A673 (cell line): ENCODE results near the gene BASP1. TPM values are rescaled to one million over a fixed set of nuclear protein-coding genes. Genes with fewer than 3 reads are reported as not detected.

Source experiments
- BruUV-seq: library from RNA; stranded (reverse); fragments of 400-500 nt; replicated peaks from 2 replicates; lab custom pipeline; 2021; lab: Mats Ljungman, UMichigan
- CTCF ChIA-PET: fragments of 300-600 bp; sonication (Branson Sonifier 250); formaldehyde crosslinking; loops from one replicate; lab custom pipeline; 2022; ENCODE audit warnings: antibody characterized with exemption; lab: Charles Lee
- POLR2A ChIA-PET: fragments of 300-600 bp; sonication (Branson Sonifier 250); formaldehyde crosslinking; loops from one replicate; lab custom pipeline; 2022; ENCODE audit warnings: antibody characterized with exemption; ENCODE audit not compliant: low non-redundant PET; lab: Charles Lee
- DNase-seq: peaks from one replicate; pipeline ENCODE4 v3.0.0-alpha.2; 2015; ENCODE audit warnings: low spot score
- H3K27ac ChIP-seq: fragments of 200-600 bp; sonication (generic); 2 replicates; pipeline ENCODE4 v1.5.1; 2016; ENCODE audit warnings: mixed run types, low read depth, mild to moderate bottlenecking, mixed read lengths, antibody characterized with exemption, low read length; ENCODE audit not compliant: poor library complexity, severe bottlenecking
- H3K27me3 ChIP-seq: fragments of 200-600 bp; sonication (generic); replicated peaks from 2 replicates; pipeline ENCODE4 v1.6.1; 2017; ENCODE audit warnings: mixed run types, low read depth, mild to moderate bottlenecking, mixed read lengths, antibody characterized with exemption, low read length; ENCODE audit not compliant: insufficient read depth, poor library complexity
- H3K36me3 ChIP-seq: fragments of 200-600 bp; sonication (generic); 2 replicates; pipeline ENCODE4 v1.6.1; 2016; ENCODE audit warnings: mixed run types, mild to moderate bottlenecking, mixed read lengths, antibody characterized with exemption, low read length; ENCODE audit not compliant: insufficient read depth, poor library complexity, severe bottlenecking
- H3K4me1 ChIP-seq: fragments of 200-600 bp; sonication (generic); 2 replicates; pipeline ENCODE4 v1.6.1; 2017; ENCODE audit warnings: mixed run types, mild to moderate bottlenecking, mixed read lengths, antibody characterized with exemption, low read length; ENCODE audit not compliant: insufficient read depth, poor library complexity, severe bottlenecking
- H3K4me3 ChIP-seq: fragments of 200-600 bp; sonication (generic); 2 replicates; pipeline ENCODE4 v1.5.1; 2016; ENCODE audit warnings: low read depth, mixed run types, mild to moderate bottlenecking, mixed read lengths, low read length; ENCODE audit not compliant: poor library complexity, severe bottlenecking
- H3K9me3 ChIP-seq: fragments of 200-600 bp; sonication (generic); 2 replicates; pipeline ENCODE4 v1.6.1; 2016; ENCODE audit warnings: mixed run types, low read depth, mild to moderate bottlenecking, mixed read lengths, antibody characterized with exemption, low read length; ENCODE audit not compliant: poor library complexity, severe bottlenecking
- CTCF ChIP-seq: fragments of 300-800, 200-600 bp; sonication (generic); conservative IDR thresholded peaks from 2 replicates; pipeline ENCODE4 v1.5.1; 2017; ENCODE audit warnings: low read depth, mild to moderate bottlenecking, antibody characterized with exemption, low read length, moderate library complexity, mixed read lengths
- EZH2 ChIP-seq: fragments of 200-600 bp; sonication (generic); IDR thresholded peaks from 2 replicates; pipeline ENCODE4 v1.6.1; 2017; ENCODE audit warnings: borderline replicate concordance, low read depth, mild to moderate bottlenecking, mixed read lengths, antibody characterized with exemption, low read length; ENCODE audit not compliant: poor library complexity, severe bottlenecking
- intact Hi-C: fragments of 100-400 bp; cut with micrococcal nuclease; formaldehyde crosslinking; loops from one replicate; pipeline ENCODE4 v1.10.0; 2022; ENCODE audit not compliant: unreplicated experiment
- total RNA-seq: library from RNA; stranded (reverse); gene quantifications from 2 replicates; pipeline ENCODE4 v1.2.3, GENCODE V29; 2021

Gene BASP1
- total RNA-seq, 1 experiment from 2014 or later, result 394 TPM

GRCh38 chr5:17282283-17283120 lies 65.1 kb downstream of the BASP1 start:
- Histone ChIP-seq H3K4me1 (peaks cover 68% of the 10 kb centered on the region), H3K36me3 (peaks cover 5% of the 10 kb centered on the region), H3K27ac (peak overlapping the region; percentile 97), H3K9me3 (no peaks in the 10 kb centered on the region), H3K27me3 (no peaks in the 10 kb centered on the region), H3K4me3 (peak overlapping the region; percentile 30)
- POLR2A ChIA-PET, result interaction anchor here (0.6 to 0.7 kb wide), 4 partner anchors 31 to 784 kb away, joined by 3 to 5 read pairs (median 4); no protein-coding TSS in a partner anchor
- TF ChIP-seq EZH2 (no peak), CTCF (no peak)
- BruUV-seq, result TSS peak; percentile 29
- CTCF ChIA-PET, result interaction anchor here (0.6 to 2.0 kb wide), 2 partner anchors 66 to 727 kb away, joined by 4 to 7 read pairs; no protein-coding TSS in a partner anchor
- peak; percentile 98 for DNase-seq
- intact Hi-C loops, result loop anchor here (2.0 to 10.0 kb wide), 6 partner anchors 64 to 1025 kb away; no protein-coding TSS in a partner anchor

GRCh38 chr5:17283121-17283415 lies 65.6 kb downstream of the BASP1 start:
- CTCF ChIA-PET, result interaction anchor here (0.6 to 2.0 kb wide), 2 partner anchors 67 to 727 kb away, joined by 4 to 7 read pairs; no protein-coding TSS in a partner anchor
- peak overlapping the region; percentile 97 for H3K27ac ChIP-seq
- peaks cover 62% of the 10 kb centered on the region for H3K4me1 ChIP-seq
- no peak for TF ChIP-seq CTCF
- no peaks in the 10 kb centered on the region for H3K9me3 ChIP-seq
- intact Hi-C loops, result loop anchor here (2.0 to 10.0 kb wide), 6 partner anchors 64 to 1024 kb away; no protein-coding TSS in a partner anchor
- POLR2A ChIA-PET, result interaction anchor here (0.6 kb wide), 1 partner anchor 520 kb away, joined by 3 read pairs; no protein-coding TSS in a partner anchor
- H3K36me3 ChIP-seq, result no peaks in the 10 kb centered on the region
- H3K27me3 ChIP-seq, result no peaks in the 10 kb centered on the region
- peak; percentile 91 for DNase-seq
- H3K4me3 ChIP-seq, result peak overlapping the region; percentile 30
- no TSS peak for BruUV-seq

- DNase-seq, result no peak
- ChIA-PET CTCF (no interaction called here), POLR2A (no interaction called here)
- TF ChIP-seq EZH2 (no peak), CTCF (no peak)
- no peaks in the 10 kb centered on the region for H3K9me3 ChIP-seq
- H3K36me3 ChIP-seq, result no peaks in the 10 kb centered on the region
- H3K4me3 ChIP-seq, result no peak overlapping the region
- H3K27me3 ChIP-seq, result no peaks in the 10 kb centered on the region
- BruUV-seq, result no TSS peak
- intact Hi-C loops, result loop anchor here (10.0 kb wide), 1 partner anchor 827 kb away; no protein-coding TSS in a partner anchor
- peaks cover 19% of the 10 kb centered on the region for H3K4me1 ChIP-seq
- no peak overlapping the region for H3K27ac ChIP-seq
These were observed 70.2 kb downstream of the BASP1 start for GRCh38 chr5:17287501-17288155.
